C4-2B (cell line): ENCODE results near the gene PDE8B.

Experiments
- ZFX ChIP-seq: fragments of 450-650 bp; IDR thresholded peaks from 2 replicates; pipeline ENCODE4 v1.6.1; 2017
- TF ChIP-seq, protein P1 (sequence below): fragments of 450-650 bp; conservative IDR thresholded peaks from 2 replicates; pipeline ENCODE4 v1.5.1; 2017; ENCODE audit warnings: mild to moderate bottlenecking

- TF ChIP-seq, protein P1, sequence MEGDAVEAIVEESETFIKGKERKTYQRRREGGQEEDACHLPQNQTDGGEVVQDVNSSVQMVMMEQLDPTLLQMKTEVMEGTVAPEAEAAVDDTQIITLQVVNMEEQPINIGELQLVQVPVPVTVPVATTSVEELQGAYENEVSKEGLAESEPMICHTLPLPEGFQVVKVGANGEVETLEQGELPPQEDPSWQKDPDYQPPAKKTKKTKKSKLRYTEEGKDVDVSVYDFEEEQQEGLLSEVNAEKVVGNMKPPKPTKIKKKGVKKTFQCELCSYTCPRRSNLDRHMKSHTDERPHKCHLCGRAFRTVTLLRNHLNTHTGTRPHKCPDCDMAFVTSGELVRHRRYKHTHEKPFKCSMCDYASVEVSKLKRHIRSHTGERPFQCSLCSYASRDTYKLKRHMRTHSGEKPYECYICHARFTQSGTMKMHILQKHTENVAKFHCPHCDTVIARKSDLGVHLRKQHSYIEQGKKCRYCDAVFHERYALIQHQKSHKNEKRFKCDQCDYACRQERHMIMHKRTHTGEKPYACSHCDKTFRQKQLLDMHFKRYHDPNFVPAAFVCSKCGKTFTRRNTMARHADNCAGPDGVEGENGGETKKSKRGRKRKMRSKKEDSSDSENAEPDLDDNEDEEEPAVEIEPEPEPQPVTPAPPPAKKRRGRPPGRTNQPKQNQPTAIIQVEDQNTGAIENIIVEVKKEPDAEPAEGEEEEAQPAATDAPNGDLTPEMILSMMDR: no peak
- TF ChIP-seq ZFX: no peak
These were observed 241.9 kb downstream of the PDE8B start for GRCh38 chr5:77452351-77452750.
